M059J (cell line): ENCODE results near the gene GSTM3. TPM values are rescaled to one million over a fixed set of nuclear protein-coding genes. Genes with fewer than 3 reads are reported as not detected.
A peak's percentile ranks its signal among the peaks of the same experiment; 100 is the strongest.
"Not testable (repeated sequence)": the region's sequence is repeated elsewhere in the genome, so short reads cannot be mapped to it uniquely, and the experiment has no call there.

Experiments used
- DNase-seq: peaks from one replicate; pipeline ENCODE4 v3.0.0-alpha.2; 2012; ENCODE audit warnings: low read depth
- total RNA-seq: library from RNA; depleted of rRNA; stranded (reverse); fragments of >200 nt; shearing (Covaris generic); gene quantifications from 2 replicates; pipeline ENCODE4 v1.2.3, GENCODE V29; 2014

The GSTM3 gene
- total RNA-seq, 1 experiment from 2014 or later, result 216 TPM

DNA sequence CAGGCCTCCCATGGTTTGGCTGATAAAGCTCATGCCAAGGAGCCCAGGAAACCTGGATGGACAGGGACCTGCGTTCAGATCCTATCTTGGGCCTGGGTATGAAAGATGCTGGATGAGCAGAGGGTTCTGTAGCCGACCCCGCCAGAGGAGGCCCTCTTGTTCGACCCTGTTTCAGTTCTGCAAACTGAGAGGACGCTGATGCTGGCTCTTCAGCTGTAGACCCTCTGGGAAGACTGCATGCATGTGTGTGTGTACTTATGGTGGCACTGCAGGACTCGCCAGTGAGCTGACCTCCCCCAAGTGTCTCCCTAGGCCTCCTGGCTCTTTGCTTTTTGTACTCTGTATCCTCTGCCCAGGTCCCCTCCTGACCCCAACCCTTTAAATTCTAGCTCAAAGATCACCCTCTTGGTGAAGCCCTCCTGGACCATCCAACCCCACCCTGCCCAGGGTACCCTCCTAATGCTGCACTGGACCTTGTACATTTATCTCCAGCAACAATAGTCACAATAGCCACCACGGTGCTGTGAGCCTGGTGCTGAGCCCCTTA, 21.3 kb upstream of the GSTM3 start:
- no peak for DNase-seq

DNA sequence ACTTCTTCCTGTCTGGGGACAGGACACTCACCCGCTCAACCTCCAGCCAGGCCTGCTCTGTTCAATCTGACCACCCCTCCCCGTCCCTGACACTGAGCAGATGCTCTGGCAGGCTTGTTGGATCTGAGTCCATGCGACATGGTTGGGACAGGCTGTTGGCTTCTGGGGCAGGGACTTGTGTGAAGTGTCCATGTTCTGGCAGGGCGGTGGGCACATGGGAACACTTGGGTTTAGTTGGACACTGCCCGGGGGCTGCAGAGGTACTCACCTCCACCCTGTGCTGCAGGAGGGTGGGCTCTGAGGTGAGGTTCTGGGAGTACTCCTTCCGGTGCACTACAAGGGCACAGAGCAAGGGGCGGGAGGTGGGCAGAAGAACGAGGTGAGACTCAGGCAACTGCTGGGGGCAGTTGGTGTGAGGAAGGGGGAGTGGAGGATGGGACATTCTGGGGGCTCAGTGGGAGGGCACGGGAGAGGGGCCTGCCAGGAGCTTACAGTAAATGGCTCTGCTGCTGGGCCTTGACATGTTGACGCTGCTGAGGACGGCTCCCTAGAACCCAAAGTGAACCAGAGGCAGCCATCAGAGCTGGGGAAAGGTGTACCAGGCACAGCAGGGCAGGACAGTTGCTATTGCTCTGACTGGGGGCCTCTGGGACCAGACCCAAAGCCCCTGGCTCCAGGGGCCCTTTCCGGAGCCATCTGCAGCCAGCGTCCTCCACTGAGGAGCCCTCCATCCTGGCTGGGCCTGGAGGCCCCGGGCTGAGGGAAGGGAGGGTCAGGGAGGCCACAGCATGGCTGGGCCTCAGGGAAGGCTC, 20.6 kb upstream of the GSTM3 start:
- no peak for DNase-seq

- DNase-seq, result no peak
These were observed 19.9 kb upstream of the GSTM3 start for GRCh38 chr1:109760581-109761226.

DNA sequence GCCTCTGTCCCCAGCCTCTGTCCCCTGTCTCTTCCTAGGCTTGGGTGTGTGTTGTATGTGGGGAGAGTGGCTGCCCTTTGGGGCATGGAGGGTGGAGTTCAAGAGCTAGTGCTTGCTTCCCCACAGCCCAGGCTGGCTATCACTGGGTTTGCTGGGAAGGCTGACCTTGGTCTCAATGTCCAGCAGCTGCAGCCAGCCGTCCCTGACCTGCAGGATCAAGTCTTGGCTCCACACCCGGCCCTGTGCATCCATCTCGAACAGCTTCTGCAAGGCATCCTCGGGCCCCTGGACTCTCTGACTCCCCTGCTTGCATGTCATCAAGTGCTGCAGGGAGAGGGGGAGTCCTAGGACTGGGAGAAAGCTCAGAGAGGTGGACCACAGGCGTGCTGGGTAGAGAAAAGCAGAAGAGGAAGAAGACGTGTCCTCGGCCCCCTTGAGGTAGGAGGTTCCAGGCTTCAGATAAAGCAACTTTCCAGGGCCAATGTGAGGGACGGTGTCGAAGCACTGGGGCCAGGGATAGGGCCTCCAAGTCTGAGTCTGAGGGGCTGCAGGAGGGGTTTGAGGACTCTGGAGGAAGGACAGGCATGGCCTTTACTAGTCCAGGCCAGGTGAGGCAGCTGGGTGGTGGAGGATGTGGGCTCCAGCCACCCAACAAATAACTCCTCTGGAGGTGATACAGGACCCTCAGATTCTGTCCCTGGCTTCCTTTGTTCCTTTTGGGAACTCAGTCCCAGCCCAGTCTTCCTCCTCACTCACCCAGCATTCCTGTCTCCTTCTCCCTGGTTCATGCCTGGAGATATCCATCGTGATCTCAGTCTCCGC, 18.9 kb upstream of the GSTM3 start:
- no peak for DNase-seq

- no peak for DNase-seq
These were observed 17.3 kb upstream of the GSTM3 start for GRCh38 chr1:109757936-109758786.

- no peak for DNase-seq
These were observed 16.1 kb upstream of the GSTM3 start for GRCh38 chr1:109756848-109757521.

DNA sequence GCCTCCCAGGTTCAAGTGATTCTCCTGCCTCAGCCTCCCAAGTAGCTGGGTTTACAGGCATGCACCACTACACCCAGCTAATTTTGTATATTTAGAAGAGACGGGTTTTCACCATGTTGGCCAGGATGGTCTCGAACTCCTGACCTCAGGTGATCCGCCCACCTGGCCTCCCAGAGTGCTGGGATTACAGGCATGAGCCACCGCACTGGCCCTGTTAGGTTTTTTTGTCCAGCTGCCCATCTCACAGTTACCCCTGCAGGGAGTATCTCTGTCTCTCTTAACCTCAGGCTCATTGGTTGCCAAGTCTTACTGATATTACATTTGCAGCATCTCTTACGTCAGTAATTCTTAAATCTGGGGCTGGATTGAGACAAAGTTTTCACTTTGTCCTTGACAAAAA, 15.5 kb upstream of the GSTM3 start:
- DNase-seq, result not testable (repeated sequence)

DNA sequence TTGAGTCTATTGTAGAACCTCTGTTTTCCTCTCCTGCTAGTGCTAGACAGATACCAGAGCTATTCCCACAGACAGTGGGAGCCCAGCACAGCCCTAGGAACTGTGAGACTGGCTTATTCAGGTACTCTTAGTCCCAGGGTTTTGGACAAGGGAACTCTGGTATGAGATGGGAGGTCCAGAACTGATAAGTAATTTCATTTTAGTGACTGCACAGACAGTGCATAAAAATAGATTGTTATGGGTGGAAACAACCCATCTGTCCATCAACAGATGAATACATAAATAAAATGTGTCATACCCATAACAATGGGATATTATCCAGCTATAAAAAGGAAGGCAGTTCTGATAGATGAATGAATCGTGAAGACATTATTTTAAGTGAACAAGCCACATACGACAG, 13.9 kb upstream of the GSTM3 start:
- DNase-seq, result no peak

GRCh38 chr1:109751531-109752260, 10.9 kb upstream of the GSTM3 start:
- DNase-seq, result no peak

GRCh38 chr1:109750920-109751319, 10.1 kb upstream of the GSTM3 start:
- DNase-seq, result no peak

- DNase-seq, result no peak
These were observed 9.5 kb upstream of the GSTM3 start for GRCh38 chr1:109750241-109750882.

GRCh38 chr1:109749221-109749620, 8.4 kb upstream of the GSTM3 start:
- no peak for DNase-seq

GRCh38 chr1:109748311-109748710, 7.5 kb upstream of the GSTM3 start:
- DNase-seq, result not testable (repeated sequence)

GRCh38 chr1:109739738-109740614, 862 bp downstream of the GSTM3 start:
- DNase-seq, result peak; percentile 79

DNA sequence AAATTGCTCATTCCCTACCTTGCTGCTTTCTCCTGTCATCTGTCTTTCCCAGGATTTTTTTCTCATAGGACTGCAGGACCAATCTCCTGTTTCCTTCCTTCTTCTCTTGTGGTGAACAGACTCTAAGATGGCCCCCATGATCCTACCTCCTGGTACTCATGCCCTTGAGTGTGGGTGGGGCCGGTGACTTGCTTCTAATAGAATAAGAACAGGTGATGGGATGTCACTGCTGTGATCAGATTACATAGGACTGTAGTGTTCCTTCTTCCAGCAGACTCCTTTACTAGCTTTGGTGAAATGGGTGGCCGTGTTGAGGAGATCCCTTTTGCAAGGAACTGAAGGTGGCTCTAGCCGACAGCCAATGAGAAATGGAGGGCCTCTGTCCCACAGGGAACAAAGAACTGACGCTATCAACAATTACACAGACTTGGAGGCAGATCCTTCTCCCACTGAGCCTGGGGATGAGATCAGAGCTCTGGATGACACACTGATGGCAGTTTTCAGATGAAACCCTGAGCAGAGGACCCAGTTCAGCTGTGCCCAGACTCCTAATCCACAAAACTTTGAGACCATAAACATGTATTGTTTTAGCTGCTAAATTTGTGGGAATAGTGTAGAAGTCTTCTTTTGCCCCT, 7.5 kb downstream of the GSTM3 start:
- DNase-seq, result no peak

GRCh38 chr1:109732390-109732881, 8.4 kb downstream of the GSTM3 start:
- no peak for DNase-seq

DNA sequence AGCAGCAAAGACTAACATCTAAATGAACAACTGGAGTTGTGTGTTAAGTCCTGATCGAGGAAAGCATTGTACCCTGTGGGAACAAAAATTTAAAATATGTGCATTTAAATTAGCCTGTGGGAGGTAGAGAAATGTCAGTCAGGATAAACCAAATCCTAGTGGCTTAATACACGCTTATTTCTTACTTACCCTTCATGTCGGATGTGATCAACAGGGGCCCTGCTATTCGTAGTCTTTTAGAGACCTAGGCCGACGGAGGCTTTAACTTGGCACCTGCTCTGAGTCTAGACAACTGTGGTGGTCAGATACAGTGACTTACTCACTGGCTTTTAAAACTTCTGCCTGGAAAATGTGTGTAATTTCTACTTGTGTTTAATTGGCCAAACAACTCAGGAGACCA, 10.2 kb downstream of the GSTM3 start:
- DNase-seq, result no peak

GRCh38 chr1:109728870-109729269, 12.0 kb downstream of the GSTM3 start:
- DNase-seq, result no peak
